Kidney epithelial cell (primary cell): Measurements from ENCODE around the gene WDR86. TPM values are rescaled to one million over a fixed set of nuclear protein-coding genes. Genes with fewer than 3 reads are reported as not detected.

Source experiments
- DNase-seq: peaks from one replicate; pipeline ENCODE4 v3.0.0-alpha.2; 2010; ENCODE audit warnings: low read depth
- H3K27me3 ChIP-seq: 2 replicates; pipeline ENCODE4 v1.6.0; 2011; ENCODE audit warnings: low read length; ENCODE audit not compliant: control insufficient read depth, insufficient read depth
- H3K36me3 ChIP-seq: 2 replicates; pipeline ENCODE4 v1.5.1; 2011; ENCODE audit warnings: low read length; ENCODE audit not compliant: control insufficient read depth, insufficient read depth
- H3K4me3 ChIP-seq: 2 replicates; pipeline ENCODE4 v1.5.1; 2011; ENCODE audit warnings: low read depth, mild to moderate bottlenecking, control low read depth, low read length
- CTCF ChIP-seq: IDR thresholded peaks from 2 replicates; pipeline ENCODE4 v1.5.1; 2011; ENCODE audit warnings: mild to moderate bottlenecking, moderate library complexity, low read length, control low read depth, inconsistent platforms; ENCODE audit not compliant: insufficient read depth, poor library complexity, severe bottlenecking
- total RNA-seq: library from RNA; depleted of rRNA; stranded (reverse); fragments of >200 nt; gene quantifications from 2 replicates; pipeline ENCODE4 v1.2.3, GENCODE V29; 2015

Gene WDR86
- total RNA-seq, 1 donor from 2014 or later = 19.6 TPM

DNA sequence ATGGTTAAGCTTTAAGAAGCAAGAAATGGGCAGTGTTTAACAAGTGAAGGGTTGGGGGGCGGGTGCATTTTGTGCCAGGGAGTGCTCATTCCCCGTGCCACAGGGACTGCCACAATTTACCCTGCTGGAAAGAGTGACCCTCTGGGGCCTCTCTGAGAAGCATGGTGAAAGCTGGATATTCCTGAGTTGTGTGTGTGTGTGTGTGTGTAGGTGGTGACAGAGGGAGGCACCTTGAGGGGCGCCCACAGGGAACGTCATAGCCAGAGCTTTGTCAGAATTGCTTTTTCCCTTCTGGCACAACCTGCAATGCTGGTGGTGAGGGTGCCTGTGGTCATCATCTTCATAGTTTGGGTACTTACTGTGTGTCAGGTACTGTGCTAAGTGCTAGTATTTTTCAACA lies 2.5 kb upstream of the WDR86 start:
- Histone ChIP-seq H3K4me3 (no peak overlapping the region), H3K27me3 (peaks cover 55% of the 10 kb centered on the region), H3K36me3 (no peaks in the 10 kb centered on the region)
- DNase-seq = no peak
- TF ChIP-seq CTCF = no peak

GRCh38 chr7:151411551-151411950 lies 1.7 kb upstream of the WDR86 start:
- Histone ChIP-seq H3K36me3 (no peaks in the 10 kb centered on the region), H3K4me3 (no peak overlapping the region), H3K27me3 (peaks cover 53% of the 10 kb centered on the region)
- TF ChIP-seq CTCF = no peak
- DNase-seq = no peak

GRCh38 chr7:151410405-151411390 lies 860 bp upstream of the WDR86 start:
- no peaks in the 10 kb centered on the region for H3K36me3 ChIP-seq
- H3K4me3 ChIP-seq = peak overlapping the region; percentile 52
- no peak for DNase-seq
- H3K27me3 ChIP-seq = peaks cover 49% of the 10 kb centered on the region
- TF ChIP-seq CTCF = no peak

DNA sequence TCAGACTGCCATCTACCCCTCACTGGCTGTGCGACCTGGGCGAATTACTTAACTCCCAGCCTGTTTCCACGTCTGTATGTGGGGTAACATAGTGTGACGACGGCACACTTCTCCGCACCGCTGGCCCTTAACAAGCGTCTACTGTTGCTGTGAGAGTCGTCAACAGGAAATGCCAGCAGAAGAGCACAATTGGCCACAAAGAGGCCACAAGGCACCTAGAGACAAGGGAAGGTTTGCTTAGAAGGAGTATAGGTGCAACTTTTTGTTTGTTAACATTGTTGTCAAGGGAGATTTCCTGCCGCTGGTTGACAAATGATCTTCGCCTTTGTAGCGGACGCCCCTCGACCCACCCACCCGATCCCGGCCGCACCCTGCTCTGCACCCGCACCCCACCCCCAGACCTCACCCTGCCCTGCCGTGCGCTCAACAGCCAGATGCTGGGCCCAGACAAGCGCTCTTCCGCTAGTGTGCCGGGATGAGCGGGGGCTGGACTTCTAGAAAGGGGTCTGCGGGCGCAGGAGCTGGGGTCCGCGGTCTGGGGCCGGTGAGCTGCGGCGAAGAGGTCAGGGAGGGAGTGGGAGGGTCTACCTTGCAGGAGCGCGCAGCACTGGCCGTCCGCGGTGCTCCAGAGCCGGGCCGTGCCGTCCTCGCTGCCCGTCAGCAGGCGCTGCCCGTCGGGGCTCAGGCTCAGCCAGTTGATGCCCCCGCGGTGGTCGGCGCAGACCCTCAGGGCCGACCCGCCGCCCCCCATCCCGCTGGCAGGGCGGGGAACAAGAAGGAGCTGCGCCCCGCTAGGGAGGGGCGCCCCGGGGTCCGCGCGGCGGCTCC lies 785 bp downstream of the WDR86 start:
- TF ChIP-seq CTCF = no peak
- DNase-seq = no peak
- H3K27me3 ChIP-seq = peaks cover 46% of the 10 kb centered on the region

DNA sequence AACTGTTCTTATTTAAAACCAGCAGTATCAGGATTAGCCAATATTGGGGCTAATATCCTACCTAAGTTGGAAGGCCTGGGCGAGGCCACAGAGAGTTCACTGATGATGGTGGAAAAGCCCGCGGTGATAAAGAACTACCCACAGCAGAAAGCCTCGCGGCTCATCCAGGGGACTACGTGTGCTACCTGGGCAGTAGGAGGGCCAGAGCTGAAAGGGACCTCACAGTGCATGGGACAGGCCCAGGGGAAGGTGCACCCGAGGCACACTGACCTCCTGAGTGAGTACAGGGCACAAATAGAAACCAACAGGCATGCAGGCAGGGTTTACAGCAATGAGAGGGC lies 1.4 kb downstream of the WDR86 start:
- no peak overlapping the region for H3K4me3 ChIP-seq
- peaks cover 46% of the 10 kb centered on the region for H3K27me3 ChIP-seq
- H3K36me3 ChIP-seq = no peaks in the 10 kb centered on the region
- TF ChIP-seq CTCF = no peak
- DNase-seq = no peak

More for the DNA sequence above, 785 bp downstream of the WDR86 start:
- Histone ChIP-seq H3K4me3 (peak overlapping the region; percentile 52), H3K36me3 (no peaks in the 10 kb centered on the region)
